ENCODE data around the gene C9orf50. TPM values are rescaled to one million over a fixed set of nuclear protein-coding genes. Genes with fewer than 3 reads are reported as not detected.
A peak's percentile ranks its signal among the peaks of the same experiment; 100 is the strongest.

Gene C9orf50
- total RNA-seq, 1 donor from 2014 or later = 0.87 TPM

DNA sequence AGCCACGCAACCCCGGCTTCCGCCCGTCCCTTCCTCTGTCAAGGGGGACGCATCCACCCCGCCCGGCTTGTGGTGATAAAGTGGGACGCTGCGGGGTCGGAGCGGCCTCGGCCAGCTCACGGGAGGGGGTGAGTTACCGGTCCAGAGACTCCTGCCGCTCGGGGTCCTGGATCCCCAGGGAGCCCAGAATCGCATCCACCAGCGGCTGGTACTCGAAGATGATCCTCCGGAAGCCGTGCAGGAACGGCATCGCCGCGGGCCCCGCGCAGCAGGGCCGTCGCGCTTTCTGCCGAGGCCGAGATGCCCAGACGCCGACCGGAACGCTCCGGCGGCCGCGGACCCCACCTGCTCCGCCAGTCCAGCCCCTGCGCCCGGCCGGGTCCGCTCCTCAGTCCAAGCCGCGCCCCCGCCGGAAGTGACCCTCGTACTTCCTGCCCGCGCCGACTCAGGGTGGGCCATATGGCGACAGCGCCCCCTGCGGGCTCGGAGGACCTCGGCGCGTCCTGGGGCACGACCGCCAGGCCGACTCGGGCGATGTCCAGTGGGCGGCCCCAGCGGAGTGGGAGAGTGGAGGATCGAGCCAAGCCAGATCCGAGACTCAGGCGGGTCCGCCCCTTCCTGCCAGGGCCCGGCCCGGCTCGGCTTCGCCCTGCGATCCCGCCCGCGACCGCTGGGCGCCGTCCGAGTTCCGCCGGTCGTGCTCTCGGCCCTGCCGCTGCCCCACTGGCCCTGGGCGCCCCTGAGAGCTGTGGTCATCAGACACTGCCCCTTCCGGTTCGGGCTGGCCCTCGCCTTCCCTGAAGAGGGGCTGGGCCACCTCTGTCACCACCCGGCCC lies 21.1 kb upstream of the C9orf50 start, which contains the start of gene ASB6:
Gene ASB6 (minus strand): TSS at position 402 of the 836 bp plus-strand sequence. CDS start 152 bp downstream, at position 250.
- Mint-ChIP-seq H3K36me3 (peaks cover 12% of the 10 kb centered on the region), H3K9me3 (peaks cover 6% of the 10 kb centered on the region), H3K4me3 (peak within 1 kb of the TSS; percentile 70), H3K4me1 (peaks cover 26% of the 10 kb centered on the region), H3K27me3 (ENCODE audit: low read depth) (no peaks in the 10 kb centered on the region), H3K27ac (peak within 1 kb of the TSS; percentile 92)
- peak; percentile 94 to 99 for DNase-seq (ENCODE audit: low spot score in 2 of 2, unreplicated experiment in 2 of 2)
- TF ChIP-seq CTCF (IDR thresholded peaks at IDR 0.05; ENCODE audit: unreplicated experiment) = peak; percentile 99

GRCh38 chr9:129640871-129641749 lies 20.2 kb upstream of the C9orf50 start:
- no peaks in the 10 kb centered on the region for H3K27me3 Mint-ChIP-seq (ENCODE audit: low read depth)
- H3K4me3 Mint-ChIP-seq = peak overlapping the region; percentile 70
- peak overlapping the region; percentile 92 for H3K27ac Mint-ChIP-seq
- H3K4me1 Mint-ChIP-seq = peaks cover 26% of the 10 kb centered on the region
- H3K36me3 Mint-ChIP-seq = peaks cover 12% of the 10 kb centered on the region
- H3K9me3 Mint-ChIP-seq = no peaks in the 10 kb centered on the region
- TF ChIP-seq CTCF (IDR thresholded peaks at IDR 0.05; ENCODE audit: unreplicated experiment) = no peak
- no peak for DNase-seq (ENCODE audit: low spot score in 2 of 2, unreplicated experiment in 2 of 2)

DNA sequence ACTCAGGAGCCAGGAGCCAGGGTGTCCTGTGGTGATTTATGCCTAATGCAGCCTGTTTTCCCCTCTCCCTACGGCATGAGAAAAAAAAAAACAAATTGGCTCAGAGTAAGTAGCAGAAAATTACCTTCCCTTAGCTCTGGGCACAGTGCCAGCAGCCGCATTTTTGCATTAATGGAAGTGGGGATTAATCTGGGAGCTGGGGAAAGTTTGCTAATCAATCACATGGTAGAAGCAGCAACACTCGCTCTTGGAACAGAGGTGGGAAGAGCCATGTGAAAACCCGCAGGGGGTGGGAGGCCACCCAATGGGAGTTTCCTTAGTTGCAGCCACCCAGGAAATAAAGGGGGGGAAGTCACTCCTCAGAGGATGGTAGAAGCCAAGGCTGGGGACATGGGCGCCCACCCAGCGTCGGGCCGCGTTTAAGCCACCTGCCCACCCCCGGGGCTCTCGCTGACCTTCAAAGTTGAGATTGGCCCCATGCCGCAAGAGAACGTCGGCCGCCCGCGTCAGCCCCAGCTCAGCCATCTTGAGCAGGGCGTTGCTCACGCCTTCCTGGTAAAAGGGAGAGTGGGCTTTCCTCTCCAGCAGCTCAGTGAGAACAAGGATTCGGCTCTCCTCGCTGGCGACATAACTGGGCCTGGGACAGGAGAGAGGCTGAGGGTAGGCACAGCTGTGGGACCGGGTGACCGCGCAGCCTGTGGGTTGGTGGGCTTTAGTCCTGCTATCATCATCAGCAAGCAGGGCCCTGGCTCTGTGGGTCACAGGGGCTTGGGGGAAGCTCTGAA lies 19.4 kb upstream of the C9orf50 start:
- Mint-ChIP-seq H3K27me3 (ENCODE audit: low read depth) (no peaks in the 10 kb centered on the region), H3K36me3 (peaks cover 13% of the 10 kb centered on the region), H3K4me1 (peaks cover 26% of the 10 kb centered on the region), H3K27ac (peak overlapping the region; percentile 92), H3K4me3 (peak overlapping the region; percentile 70), H3K9me3 (no peaks in the 10 kb centered on the region)
- no peak for TF ChIP-seq CTCF (IDR thresholded peaks at IDR 0.05; ENCODE audit: unreplicated experiment)
- DNase-seq (ENCODE audit: low spot score in 2 of 2, unreplicated experiment in 2 of 2) = peak; percentile 76 to 88

DNA sequence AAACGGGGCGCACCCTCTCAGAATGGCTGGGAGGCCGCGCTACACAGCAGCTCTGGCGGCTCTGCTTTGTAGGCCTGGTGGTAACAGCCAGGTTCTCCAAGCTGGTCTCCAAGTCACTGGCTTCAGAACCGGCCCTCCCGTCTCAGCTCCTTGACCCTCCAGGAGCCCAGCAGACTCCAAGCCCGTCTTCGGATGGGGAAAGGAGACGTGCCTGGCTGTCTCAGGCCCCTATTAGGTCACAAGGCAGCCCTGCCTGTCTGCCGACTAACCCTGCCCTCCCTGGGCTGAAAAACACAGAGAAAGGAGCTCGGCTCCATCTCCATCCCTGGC lies 18.8 kb upstream of the C9orf50 start:
- Mint-ChIP-seq H3K27ac (peak overlapping the region; percentile 92), H3K36me3 (peaks cover 18% of the 10 kb centered on the region), H3K9me3 (no peaks in the 10 kb centered on the region), H3K4me3 (peak overlapping the region; percentile 70), H3K27me3 (ENCODE audit: low read depth) (no peaks in the 10 kb centered on the region), H3K4me1 (peaks cover 26% of the 10 kb centered on the region)
- no peak for TF ChIP-seq CTCF (IDR thresholded peaks at IDR 0.05; ENCODE audit: unreplicated experiment)
- no peak for DNase-seq (ENCODE audit: low spot score in 2 of 2, unreplicated experiment in 2 of 2)

- H3K27me3 Mint-ChIP-seq (ENCODE audit: low read depth) = no peaks in the 10 kb centered on the region
- H3K4me1 Mint-ChIP-seq = peaks cover 26% of the 10 kb centered on the region
- DNase-seq (ENCODE audit: low spot score in 2 of 2, unreplicated experiment in 2 of 2) = no peak
- no peak overlapping the region for H3K4me3 Mint-ChIP-seq
- H3K27ac Mint-ChIP-seq = peak overlapping the region; percentile 92
- TF ChIP-seq CTCF (IDR thresholded peaks at IDR 0.05; ENCODE audit: unreplicated experiment) = no peak
- no peaks in the 10 kb centered on the region for H3K9me3 Mint-ChIP-seq
- peaks cover 18% of the 10 kb centered on the region for H3K36me3 Mint-ChIP-seq
Measured at GRCh38 chr9:129639034-129639630, 18.2 kb upstream of the C9orf50 start.
